ENCODE data around the gene ELN.

The ELN gene

DNA sequence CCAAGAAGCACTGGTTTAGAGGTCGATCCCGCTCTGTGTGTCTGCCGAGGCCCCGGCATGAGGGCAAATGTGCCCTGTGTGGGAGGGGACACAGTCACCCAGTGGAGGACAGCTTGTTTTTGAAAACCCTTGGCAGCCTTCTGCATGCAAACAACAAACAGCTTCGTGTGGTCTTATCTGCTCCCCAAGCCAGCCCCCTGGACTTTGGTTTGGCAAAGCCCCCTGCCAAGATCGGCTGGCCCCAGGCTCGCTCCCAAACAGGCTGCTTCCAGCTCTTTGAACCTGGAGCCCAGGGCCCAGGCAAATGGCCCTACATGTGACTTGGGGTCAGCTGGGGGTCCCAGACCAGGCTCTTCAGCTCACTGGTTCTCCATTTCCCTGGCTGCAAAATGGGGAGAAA, 2.9 kb downstream of the ELN start:
- no peak for DNase-seq (ENCODE audit: low read depth)
- no peak for TF ChIP-seq CTCF (conservative IDR thresholded peaks at IDR 0.05; ENCODE audit: control insufficient read depth, insufficient read depth, low read depth, low read length)
- no peak overlapping the region for H3K4me3 ChIP-seq (ENCODE audit: control insufficient read depth, low read depth, low read length)

- no peak for DNase-seq (ENCODE audit: low read depth)
- H3K4me3 ChIP-seq (ENCODE audit: control insufficient read depth, low read depth, low read length) = no peak overlapping the region
- no peak for TF ChIP-seq CTCF (conservative IDR thresholded peaks at IDR 0.05; ENCODE audit: control insufficient read depth, insufficient read depth, low read depth, low read length)
Measured at GRCh38 chr7:74031403-74032190, 3.6 kb downstream of the ELN start.

- DNase-seq (ENCODE audit: low read depth) = peak; percentile 80
- H3K4me3 ChIP-seq (ENCODE audit: control insufficient read depth, low read depth, low read length) = no peak overlapping the region
- no peak for TF ChIP-seq CTCF (conservative IDR thresholded peaks at IDR 0.05; ENCODE audit: control insufficient read depth, insufficient read depth, low read depth, low read length)
Measured at GRCh38 chr7:74032191-74032490, 4.2 kb downstream of the ELN start.

GRCh38 chr7:74032624-74033371, 4.8 kb downstream of the ELN start:
- no peak for DNase-seq (ENCODE audit: low read depth)
- no peak for TF ChIP-seq CTCF (conservative IDR thresholded peaks at IDR 0.05; ENCODE audit: control insufficient read depth, insufficient read depth, low read depth, low read length)
- H3K4me3 ChIP-seq (ENCODE audit: control insufficient read depth, low read depth, low read length) = no peak overlapping the region

- no peak for TF ChIP-seq CTCF (conservative IDR thresholded peaks at IDR 0.05; ENCODE audit: control insufficient read depth, insufficient read depth, low read depth, low read length)
- peak; percentile 57 for DNase-seq (ENCODE audit: low read depth)
- H3K4me3 ChIP-seq (ENCODE audit: control insufficient read depth, low read depth, low read length) = no peak overlapping the region
Measured at GRCh38 chr7:74033372-74034311, 5.7 kb downstream of the ELN start.

- no peak for TF ChIP-seq CTCF (conservative IDR thresholded peaks at IDR 0.05; ENCODE audit: control insufficient read depth, insufficient read depth, low read depth, low read length)
- no peak for DNase-seq (ENCODE audit: low read depth)
- no peak overlapping the region for H3K4me3 ChIP-seq (ENCODE audit: control insufficient read depth, low read depth, low read length)
Measured at GRCh38 chr7:74037609-74038008, 9.6 kb downstream of the ELN start.
